ENCODE measurements around the gene GRIN3B.

The GRIN3B gene

GRCh38 chr19:974564-975257 is 25.5 kb upstream of the GRIN3B start:
- ATAC-seq (ENCODE audit: low read depth), result no peak
- no peak overlapping the region for H3K4me3 Mint-ChIP-seq
- H3K27ac Mint-ChIP-seq, result no peak overlapping the region
- no peaks in the 10 kb centered on the region for H3K4me1 Mint-ChIP-seq
- H3K9me3 Mint-ChIP-seq, result peaks cover 4% of the 10 kb centered on the region
- H3K36me3 Mint-ChIP-seq, result peaks cover 14% of the 10 kb centered on the region
- H3K27me3 Mint-ChIP-seq, result no peaks in the 10 kb centered on the region
- DNase-seq (ENCODE audit: low spot score in 2 of 2), result no peak

GRCh38 chr19:976476-976875 is 23.7 kb upstream of the GRIN3B start:
- H3K36me3 Mint-ChIP-seq, result peaks cover 6% of the 10 kb centered on the region
- H3K4me1 Mint-ChIP-seq, result no peaks in the 10 kb centered on the region
- ATAC-seq (ENCODE audit: low read depth) (no peak), DNase-seq (ENCODE audit: low spot score in 2 of 2) (no peak)
- no peaks in the 10 kb centered on the region for H3K27me3 Mint-ChIP-seq
- no peak overlapping the region for H3K4me3 Mint-ChIP-seq
- H3K9me3 Mint-ChIP-seq, result no peaks in the 10 kb centered on the region
- H3K27ac Mint-ChIP-seq, result no peak overlapping the region

- Mint-ChIP-seq H3K4me3 (no peak overlapping the region), H3K9me3 (no peaks in the 10 kb centered on the region), H3K27ac (no peak overlapping the region), H3K27me3 (no peaks in the 10 kb centered on the region), H3K36me3 (peaks cover 5% of the 10 kb centered on the region), H3K4me1 (no peaks in the 10 kb centered on the region)
- DNase-seq (ENCODE audit: low spot score in 2 of 2) (no peak), ATAC-seq (ENCODE audit: low read depth) (no peak)
These were observed 23.2 kb upstream of the GRIN3B start for GRCh38 chr19:977058-977464.

- Mint-ChIP-seq H3K4me1 (peaks cover 2% of the 10 kb centered on the region), H3K4me3 (no peak overlapping the region), H3K27me3 (no peaks in the 10 kb centered on the region), H3K36me3 (no peaks in the 10 kb centered on the region), H3K9me3 (no peaks in the 10 kb centered on the region), H3K27ac (no peak overlapping the region)
- ATAC-seq (ENCODE audit: low read depth), result no peak
- no peak for DNase-seq (ENCODE audit: low spot score in 2 of 2)
These were observed 20.9 kb upstream of the GRIN3B start for GRCh38 chr19:979318-979741.

GRCh38 chr19:980133-980998 is 19.9 kb upstream of the GRIN3B start:
- no peak overlapping the region for H3K4me3 Mint-ChIP-seq
- H3K9me3 Mint-ChIP-seq, result no peaks in the 10 kb centered on the region
- DNase-seq (ENCODE audit: low spot score in 2 of 2) (no peak), ATAC-seq (ENCODE audit: low read depth) (no peak)
- H3K36me3 Mint-ChIP-seq, result no peaks in the 10 kb centered on the region
- H3K27ac Mint-ChIP-seq, result no peak overlapping the region
- peaks cover 9% of the 10 kb centered on the region for H3K4me1 Mint-ChIP-seq
- no peaks in the 10 kb centered on the region for H3K27me3 Mint-ChIP-seq

- Mint-ChIP-seq H3K36me3 (peaks cover 5% of the 10 kb centered on the region), H3K4me3 (peak overlapping the region; percentile 44), H3K9me3 (no peaks in the 10 kb centered on the region), H3K4me1 (peaks cover 16% of the 10 kb centered on the region), H3K27me3 (no peaks in the 10 kb centered on the region), H3K27ac (peak overlapping the region; percentile 75)
- DNase-seq (ENCODE audit: low spot score in 2 of 2) (peak; percentile 82 to 93), ATAC-seq (ENCODE audit: low read depth) (peak; percentile 67)
These were observed 17.6 kb upstream of the GRIN3B start for GRCh38 chr19:982567-983170.

GRCh38 chr19:984165-984967 is 15.9 kb upstream of the GRIN3B start, which contains the start of gene WDR18:
TSS of gene WDR18 (plus strand) at chr19:984345. CDS start at chr19:984354, 9 bp downstream.
- peak; percentile 93 for ATAC-seq (ENCODE audit: low read depth)
- no peaks in the 10 kb centered on the region for H3K9me3 Mint-ChIP-seq

GRCh38 chr19:986083-986482 is 14.1 kb upstream of the GRIN3B start:
- H3K27ac Mint-ChIP-seq, result no peak overlapping the region
- H3K27me3 Mint-ChIP-seq, result no peaks in the 10 kb centered on the region
- no peak for DNase-seq (ENCODE audit: low spot score in 2 of 2)
- H3K9me3 Mint-ChIP-seq, result no peaks in the 10 kb centered on the region
- ATAC-seq (ENCODE audit: low read depth), result no peak
- peaks cover 5% of the 10 kb centered on the region for H3K36me3 Mint-ChIP-seq
- H3K4me1 Mint-ChIP-seq, result peaks cover 16% of the 10 kb centered on the region
- peak overlapping the region; percentile 96 for H3K4me3 Mint-ChIP-seq

More at GRCh38 chr19:984165-984967, 15.9 kb upstream of the GRIN3B start, which contains the start of gene WDR18:
- Mint-ChIP-seq H3K27ac (peak within 1 kb of the TSS; percentile 93), H3K4me3 (peak within 1 kb of the TSS; percentile 96), H3K27me3 (no peaks in the 10 kb centered on the region), H3K36me3 (peaks cover 5% of the 10 kb centered on the region), H3K4me1 (peaks cover 16% of the 10 kb centered on the region)
- peak; percentile 87 to 91 for DNase-seq (ENCODE audit: low spot score in 2 of 2)

GRCh38 chr19:988081-988480 is 12.1 kb upstream of the GRIN3B start:
- peaks cover 16% of the 10 kb centered on the region for H3K4me1 Mint-ChIP-seq
- no peak for ATAC-seq (ENCODE audit: low read depth)
- peaks cover 5% of the 10 kb centered on the region for H3K36me3 Mint-ChIP-seq

GRCh38 chr19:988510-988909 is 11.7 kb upstream of the GRIN3B start:
- Mint-ChIP-seq H3K4me3 (no peak overlapping the region), H3K36me3 (peaks cover 5% of the 10 kb centered on the region), H3K27ac (no peak overlapping the region), H3K9me3 (no peaks in the 10 kb centered on the region), H3K27me3 (no peaks in the 10 kb centered on the region), H3K4me1 (peaks cover 16% of the 10 kb centered on the region)
- DNase-seq (ENCODE audit: low spot score in 2 of 2) (no peak), ATAC-seq (ENCODE audit: low read depth) (no peak)

More at GRCh38 chr19:988081-988480, 12.1 kb upstream of the GRIN3B start:
- Mint-ChIP-seq H3K27me3 (no peaks in the 10 kb centered on the region), H3K4me3 (no peak overlapping the region), H3K27ac (no peak overlapping the region), H3K9me3 (no peaks in the 10 kb centered on the region)
- DNase-seq (ENCODE audit: low spot score in 2 of 2), result no peak

GRCh38 chr19:989381-990081 is 10.7 kb upstream of the GRIN3B start:
- Mint-ChIP-seq H3K36me3 (peaks cover 5% of the 10 kb centered on the region), H3K27me3 (no peaks in the 10 kb centered on the region), H3K9me3 (no peaks in the 10 kb centered on the region), H3K27ac (no peak overlapping the region), H3K4me1 (peaks cover 12% of the 10 kb centered on the region), H3K4me3 (no peak overlapping the region)
- no peak for DNase-seq (ENCODE audit: low spot score in 2 of 2)
- no peak for ATAC-seq (ENCODE audit: low read depth)

GRCh38 chr19:990119-990571 is 10.1 kb upstream of the GRIN3B start:
- H3K36me3 Mint-ChIP-seq, result peaks cover 5% of the 10 kb centered on the region
- H3K27ac Mint-ChIP-seq, result no peak overlapping the region
- no peak for ATAC-seq (ENCODE audit: low read depth)

GRCh38 chr19:990746-991145 is 9.5 kb upstream of the GRIN3B start:
- Mint-ChIP-seq H3K4me1 (peaks cover 4% of the 10 kb centered on the region), H3K27me3 (no peaks in the 10 kb centered on the region), H3K27ac (no peak overlapping the region), H3K36me3 (peaks cover 5% of the 10 kb centered on the region), H3K9me3 (no peaks in the 10 kb centered on the region), H3K4me3 (no peak overlapping the region)
- DNase-seq (ENCODE audit: low spot score in 2 of 2) (no peak), ATAC-seq (ENCODE audit: low read depth) (no peak)

More at GRCh38 chr19:990119-990571, 10.1 kb upstream of the GRIN3B start:
- no peaks in the 10 kb centered on the region for H3K27me3 Mint-ChIP-seq
- no peak overlapping the region for H3K4me3 Mint-ChIP-seq
- no peaks in the 10 kb centered on the region for H3K9me3 Mint-ChIP-seq
- DNase-seq (ENCODE audit: low spot score in 2 of 2), result no peak
- H3K4me1 Mint-ChIP-seq, result peaks cover 7% of the 10 kb centered on the region

Measured in memory B cell (primary cell).